ENCODE measurements around the gene DNAJC15. TPM values are rescaled to one million over a fixed set of nuclear protein-coding genes. Genes with fewer than 3 reads are reported as not detected.

The DNAJC15 gene
- total RNA-seq, result 10 to 100 TPM; 17.2 to 18.0 TPM

GRCh38 chr13:43023289-43023963 lies at the start of gene DNAJC15:
DNAJC15 (plus strand) TSS chr13:43023586; CDS start chr13:43023627, 41 bp downstream.

GRCh38 chr13:42991898-42992763 lies 31.3 kb upstream of the DNAJC15 start, which contains the start of gene EPSTI1:
EPSTI1 (minus strand) TSS chr13:42992241; CDS start chr13:42992165, 76 bp downstream.

Other genes starting within 250 kb of the DNAJC15 start
- not detected for gene FAM216B, start 242.0 kb upstream of the DNAJC15 start, total RNA-seq
- 10 to 100 TPM; 48.3 to 48.5 TPM for gene EPSTI1, start 31.3 kb upstream of the DNAJC15 start, total RNA-seq

All from melanocyte of skin (primary cell).